ENCODE measurements around the gene APC. TPM values are rescaled to one million over a fixed set of nuclear protein-coding genes. Genes with fewer than 3 reads are reported as not detected.
A peak's percentile ranks its signal among the peaks of the same experiment; 100 is the strongest.

APC gene
- total RNA-seq, 1 donor from 2014 or later: 53.9 TPM

DNA sequence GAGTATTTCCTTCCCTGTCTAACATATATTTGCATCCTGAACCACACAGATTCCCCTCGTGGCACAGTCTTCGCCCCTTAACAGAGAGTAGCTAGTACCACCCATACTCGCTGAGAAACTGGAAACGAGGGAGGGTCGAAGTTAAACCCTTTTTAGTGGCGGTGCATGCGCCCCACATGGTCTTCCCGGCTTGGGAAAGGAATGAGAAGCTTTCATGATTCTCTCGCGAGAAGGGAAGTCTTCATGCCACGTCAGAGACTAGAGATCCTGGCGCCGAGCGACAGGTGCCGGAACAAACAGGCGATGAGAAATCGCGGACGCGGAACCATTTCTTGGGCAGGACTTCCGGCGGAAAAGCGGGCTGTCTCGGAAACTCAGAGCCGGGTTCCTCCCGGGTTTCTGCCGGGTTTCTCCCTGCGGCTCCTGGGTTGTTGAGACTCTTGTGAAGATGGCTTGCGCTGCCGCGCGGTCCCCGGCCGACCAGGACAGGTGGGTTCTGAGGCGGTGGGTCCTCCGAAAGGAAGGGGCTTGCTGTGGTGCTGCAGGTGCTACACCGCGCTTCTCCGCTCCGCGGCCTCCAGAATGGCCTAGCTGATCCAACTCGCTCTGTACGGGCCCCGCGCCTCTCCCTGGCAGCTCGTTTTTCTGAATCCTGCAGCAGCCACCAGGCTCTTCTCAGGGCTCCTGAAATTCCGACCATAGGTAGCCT is 123.4 kb downstream of the APC start, which contains the start of gene SRP19:
SRP19 (plus strand) TSS at position 359 of the 709 bp plus-strand sequence; CDS start at position 449, 90 bp downstream.
- Histone ChIP-seq H3K9me3 (ENCODE audit: insufficient read depth, low read depth, low read length) (no peaks in the 10 kb centered on the region), H3K27me3 (ENCODE audit: insufficient read depth, low read length) (no peaks in the 10 kb centered on the region), H3K36me3 (ENCODE audit: insufficient read depth, low read length) (peaks cover 8% of the 10 kb centered on the region), H3K79me2 (ENCODE audit: insufficient read depth, low read length) (peaks cover 45% of the 10 kb centered on the region), H4K20me1 (ENCODE audit: insufficient read depth, low read length) (peaks cover 37% of the 10 kb centered on the region), H2AFZ (ENCODE audit: low read depth, low read length) (peak within 1 kb of the TSS; percentile 86), H3K4me2 (ENCODE audit: low read length) (peak within 1 kb of the TSS; percentile 90), H3K9ac (ENCODE audit: low read length) (peak within 1 kb of the TSS; percentile 98), H3K4me1 (ENCODE audit: insufficient read depth, low read length) (peaks cover 23% of the 10 kb centered on the region), H3K4me3 (ENCODE audit: insufficient read depth, low read depth, low read length) (peak within 1 kb of the TSS; percentile 92), H3K27ac (ENCODE audit: low read depth, low read length) (peak within 1 kb of the TSS; percentile 87)
- peak within 1 kb of the TSS; percentile 98 for H3K4me3 Mint-ChIP-seq (ENCODE audit: unreplicated experiment)
- H3K27me3 Mint-ChIP-seq (ENCODE audit: low read depth, unreplicated experiment): no peaks in the 10 kb centered on the region
- DNase-seq (ENCODE audit: low read depth) (peak; percentile 96), FAIRE-seq (peak; percentile 70)
- no peak for TF ChIP-seq CTCF (IDR thresholded peaks at IDR 0.05; ENCODE audit: insufficient read depth, low read depth, low read length)
- TF ChIP-seq EZH2 (IDR thresholded peaks at IDR 0.05; ENCODE audit: insufficient read depth, low read length): no peak
- peaks cover 3% of the 10 kb centered on the region for H3K9me3 Mint-ChIP-seq (ENCODE audit: unreplicated experiment)
- peaks cover 7% of the 10 kb centered on the region for H3K36me3 Mint-ChIP-seq (ENCODE audit: low read depth, unreplicated experiment)
- H3K4me1 Mint-ChIP-seq (ENCODE audit: low read depth, unreplicated experiment): peaks cover 21% of the 10 kb centered on the region
- peak within 1 kb of the TSS; percentile 98 for H3K27ac Mint-ChIP-seq (ENCODE audit: unreplicated experiment)

DNA sequence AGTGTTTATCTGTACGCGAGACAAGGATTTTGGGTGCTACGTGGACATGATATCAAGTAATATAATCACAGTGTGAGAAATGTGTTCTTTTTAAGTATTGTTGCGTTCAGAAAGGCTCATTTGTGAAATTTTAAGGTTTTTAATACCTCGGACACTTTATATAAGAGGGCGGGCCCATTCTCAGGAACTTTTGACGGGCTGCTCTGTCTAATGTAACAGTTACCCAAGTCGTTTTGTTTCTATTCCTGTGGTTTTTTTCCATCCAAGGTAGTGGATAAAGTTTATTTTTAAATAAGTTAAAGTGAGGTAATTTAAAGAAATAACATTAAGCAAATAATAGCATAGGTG is 123.9 kb downstream of the APC start:
- DNase-seq (ENCODE audit: low read depth) (no peak), FAIRE-seq (no peak)
- Mint-ChIP-seq H3K27me3 (ENCODE audit: low read depth, unreplicated experiment) (no peaks in the 10 kb centered on the region), H3K27ac (ENCODE audit: unreplicated experiment) (peak overlapping the region; percentile 98), H3K4me3 (ENCODE audit: unreplicated experiment) (peak overlapping the region; percentile 98), H3K4me1 (ENCODE audit: low read depth, unreplicated experiment) (peaks cover 20% of the 10 kb centered on the region), H3K36me3 (ENCODE audit: low read depth, unreplicated experiment) (peaks cover 7% of the 10 kb centered on the region), H3K9me3 (ENCODE audit: unreplicated experiment) (peaks cover 3% of the 10 kb centered on the region)
- Histone ChIP-seq H3K4me3 (ENCODE audit: insufficient read depth, low read depth, low read length) (peak overlapping the region; percentile 92), H3K4me2 (ENCODE audit: low read length) (peak overlapping the region; percentile 90), H3K27ac (ENCODE audit: low read depth, low read length) (peak overlapping the region; percentile 87), H2AFZ (ENCODE audit: low read depth, low read length) (peak overlapping the region; percentile 86), H3K9ac (ENCODE audit: low read length) (peak overlapping the region; percentile 98), H3K4me1 (ENCODE audit: insufficient read depth, low read length) (peaks cover 23% of the 10 kb centered on the region), H4K20me1 (ENCODE audit: insufficient read depth, low read length) (peaks cover 41% of the 10 kb centered on the region), H3K79me2 (ENCODE audit: insufficient read depth, low read length) (peaks cover 45% of the 10 kb centered on the region), H3K27me3 (ENCODE audit: insufficient read depth, low read length) (no peaks in the 10 kb centered on the region), H3K9me3 (ENCODE audit: insufficient read depth, low read depth, low read length) (no peaks in the 10 kb centered on the region), H3K36me3 (ENCODE audit: insufficient read depth, low read length) (peaks cover 13% of the 10 kb centered on the region)
- no peak for TF ChIP-seq CTCF (IDR thresholded peaks at IDR 0.05; ENCODE audit: insufficient read depth, low read depth, low read length)
- no peak for TF ChIP-seq EZH2 (IDR thresholded peaks at IDR 0.05; ENCODE audit: insufficient read depth, low read length)

- no peak for TF ChIP-seq EZH2 (IDR thresholded peaks at IDR 0.05; ENCODE audit: insufficient read depth, low read length)
- no peak for TF ChIP-seq CTCF (IDR thresholded peaks at IDR 0.05; ENCODE audit: insufficient read depth, low read depth, low read length)
- Histone ChIP-seq H3K79me2 (ENCODE audit: insufficient read depth, low read length) (peaks cover 50% of the 10 kb centered on the region), H2AFZ (ENCODE audit: low read depth, low read length) (no peak overlapping the region), H3K9ac (ENCODE audit: low read length) (peak overlapping the region; percentile 98), H3K4me3 (ENCODE audit: insufficient read depth, low read depth, low read length) (peak overlapping the region; percentile 92), H4K20me1 (ENCODE audit: insufficient read depth, low read length) (peaks cover 45% of the 10 kb centered on the region), H3K36me3 (ENCODE audit: insufficient read depth, low read length) (peaks cover 18% of the 10 kb centered on the region), H3K4me1 (ENCODE audit: insufficient read depth, low read length) (peaks cover 23% of the 10 kb centered on the region), H3K4me2 (ENCODE audit: low read length) (peak overlapping the region; percentile 90), H3K9me3 (ENCODE audit: insufficient read depth, low read depth, low read length) (no peaks in the 10 kb centered on the region), H3K27ac (ENCODE audit: low read depth, low read length) (peak overlapping the region; percentile 87), H3K27me3 (ENCODE audit: insufficient read depth, low read length) (no peaks in the 10 kb centered on the region)
- Mint-ChIP-seq H3K9me3 (ENCODE audit: unreplicated experiment) (peaks cover 3% of the 10 kb centered on the region), H3K36me3 (ENCODE audit: low read depth, unreplicated experiment) (peaks cover 11% of the 10 kb centered on the region), H3K4me1 (ENCODE audit: low read depth, unreplicated experiment) (peaks cover 20% of the 10 kb centered on the region), H3K27ac (ENCODE audit: unreplicated experiment) (peak overlapping the region; percentile 98), H3K27me3 (ENCODE audit: low read depth, unreplicated experiment) (no peaks in the 10 kb centered on the region), H3K4me3 (ENCODE audit: unreplicated experiment) (peak overlapping the region; percentile 98)
- DNase-seq (ENCODE audit: low read depth) (no peak), FAIRE-seq (no peak)
These were observed 124.4 kb downstream of the APC start for GRCh38 chr5:112862085-112862484.

Measured in astrocyte (in vitro differentiated cells and primary cell).